ENCODE measurements around the gene DGKB. TPM values are rescaled to one million over a fixed set of nuclear protein-coding genes. Genes with fewer than 3 reads are reported as not detected.

DGKB gene
- polyA plus RNA-seq, 2 of the 4 experiments (the other 2 are of a cell fraction), result 0.01 TPM; not detected in 1

- no peak for TF ChIP-seq REST (IDR thresholded peaks at IDR 0.05)
- no peak for TF ChIP-seq KDM5A (IDR thresholded peaks at IDR 0.05)
- no peak for TF ChIP-seq MAZ (IDR thresholded peaks at IDR 0.05; ENCODE audit: borderline replicate concordance, low read depth, low read length)
- TF ChIP-seq CBX2 (IDR thresholded peaks at IDR 0.05; ENCODE audit: borderline replicate concordance, low read depth), result no peak
- TF ChIP-seq HDAC2 (IDR thresholded peaks at IDR 0.05), result no peak
- no peak for TF ChIP-seq MAFK (IDR thresholded peaks at IDR 0.05; ENCODE audit: partially characterized antibody)
- no peak for TF ChIP-seq ELK1 (IDR thresholded peaks at IDR 0.05; ENCODE audit: low read depth, low read length)
Observed at GRCh38 chr7:14449291-14449690, 453.3 kb downstream of the DGKB start (continued).

- ATAC-seq (no peak), FAIRE-seq (no peak), DNase-seq (ENCODE audit: low read depth in 1 of 2, low spot score in 1 of 2) (no peak)
- ChIA-PET POLR2A (no interaction called here), CTCF (interaction anchor here (2.4 kb wide), 1 partner anchor 10 kb away, joined by 8 read pairs; no protein-coding TSS in a partner anchor)
- H3K4me3 ChIP-seq, result no peak overlapping the region
- no peaks in the 10 kb centered on the region for H3K4me1 ChIP-seq
- no peak overlapping the region for H3K27ac ChIP-seq
- TF ChIP-seq POLR2AphosphoS2 (conservative IDR thresholded peaks at IDR 0.05; ENCODE audit: low read length) (no peak), CBX8 (IDR thresholded peaks at IDR 0.05) (no peak), RFX5 (IDR thresholded peaks at IDR 0.05) (no peak), CHD2 (IDR thresholded peaks at IDR 0.05; ENCODE audit: low read length, partially characterized antibody) (no peak), ESRRA (IDR thresholded peaks at IDR 0.05; ENCODE audit: borderline replicate concordance, low read length) (no peak), HOXB13 (CRISPR knock-in tag; IDR thresholded peaks at IDR 0.05; ENCODE audit: low read depth) (no peak), HEYL (CRISPR knock-in tag; IDR thresholded peaks at IDR 0.05) (no peak), RNF2 (IDR thresholded peaks at IDR 0.05; ENCODE audit: borderline replicate concordance, low read depth) (no peak), RARB (CRISPR knock-in tag; IDR thresholded peaks at IDR 0.05) (no peak), GATA3 (IDR thresholded peaks at IDR 0.05; ENCODE audit: borderline replicate concordance) (no peak), MAFK (IDR thresholded peaks at IDR 0.05; ENCODE audit: partially characterized antibody) (no peak), NPAS2 (CRISPR knock-in tag; IDR thresholded peaks at IDR 0.05; ENCODE audit: borderline replicate concordance) (no peak), KDM5A (IDR thresholded peaks at IDR 0.05) (no peak), ZC3H11A (IDR thresholded peaks at IDR 0.05) (no peak), NR3C1 (IDR thresholded peaks at IDR 0.05) (no peak), CEBPB (IDR thresholded peaks at IDR 0.05) (no peak), PBX3 (IDR thresholded peaks at IDR 0.05) (no peak)
- H3K4me2 ChIP-seq, result no peak overlapping the region
- no peaks in the 10 kb centered on the region for H3K9me3 ChIP-seq
- WGBS (ENCODE audit: missing lambda C conversion rate), result 14% methylated on average over 3 of the region's 3 CpGs
Observed at GRCh38 chr7:14446829-14447228, 455.7 kb downstream of the DGKB start.

Measured in A549 (cell line).